Mesenchymal stem cell (in vitro differentiated cells and primary cell): Measurements from ENCODE around the gene DUSP18.
A peak's percentile ranks its signal among the peaks of the same experiment; 100 is the strongest.

Source experiments
- DNase-seq: peaks from one replicate; pipeline ENCODE4 v3.0.0-alpha.2; 2013
- H2AFZ ChIP-seq: one replicate; pipeline ENCODE4 v1.6.1; 2013; ENCODE audit warnings: low read depth, mild to moderate bottlenecking, control low read depth, inconsistent platforms, low read length, moderate library complexity
- H2AK5ac ChIP-seq: 2 replicates; pipeline ENCODE4 v1.6.1; 2013; ENCODE audit warnings: low read length, moderate library complexity, mild to moderate bottlenecking, inconsistent platforms; ENCODE audit not compliant: severe bottlenecking
- H2BK120ac ChIP-seq: one replicate; pipeline ENCODE4 v1.6.1; 2013; ENCODE audit warnings: low read depth, mild to moderate bottlenecking, inconsistent platforms, low read length, moderate library complexity
- H2BK12ac ChIP-seq, 2 experiments: one replicate each; pipeline ENCODE4 v1.6.1; 2013; ENCODE audit warnings: inconsistent platforms in 2 of 2, low read length in 2 of 2, mild to moderate bottlenecking in 2 of 2, moderate library complexity in 2 of 2, control low read depth in 1 of 2
- H2BK15ac ChIP-seq: one replicate; pipeline ENCODE4 v1.6.1; 2013; ENCODE audit warnings: mild to moderate bottlenecking, low read depth, inconsistent platforms; ENCODE audit not compliant: poor library complexity, severe bottlenecking
- H2BK5ac ChIP-seq: 2 replicates; pipeline ENCODE4 v1.6.1; 2013; ENCODE audit warnings: low read depth, mild to moderate bottlenecking, low read length, control low read depth, inconsistent platforms; ENCODE audit not compliant: poor library complexity, severe bottlenecking
- H3K14ac ChIP-seq, 2 experiments: one replicate each; pipeline ENCODE4 v1.6.1; 2013; ENCODE audit warnings: inconsistent platforms in 2 of 2, low read length in 2 of 2, control low read depth in 1 of 2, mild to moderate bottlenecking in 1 of 2, moderate library complexity in 1 of 2
- H3K18ac ChIP-seq, 2 experiments: one replicate each; pipeline ENCODE4 v1.6.1; 2013; ENCODE audit warnings: inconsistent platforms in 2 of 2, low read length in 2 of 2, control low read depth in 1 of 2, low read depth in 1 of 2, mild to moderate bottlenecking in 1 of 2
- H3K23ac ChIP-seq, 2 experiments: one replicate each; pipeline ENCODE4 v1.6.1; 2013; ENCODE audit warnings: inconsistent platforms in 2 of 2, low read length in 2 of 2, mild to moderate bottlenecking in 2 of 2, moderate library complexity in 2 of 2, control low read depth in 1 of 2
- H3K27ac ChIP-seq: 2 replicates; pipeline ENCODE4 v1.5.1; 2013; ENCODE audit warnings: mild to moderate bottlenecking, moderate library complexity, low read length, control low read depth, inconsistent platforms; ENCODE audit not compliant: poor library complexity, severe bottlenecking
- H3K27me3 ChIP-seq, 2 experiments: 2 replicates each; pipeline versions ENCODE4 v1.6.1 to v1.7.0; 2013; ENCODE audit warnings: low read length in 2 of 2, mild to moderate bottlenecking in 2 of 2, moderate library complexity in 2 of 2, control low read depth in 1 of 2, inconsistent platforms in 1 of 2; ENCODE audit not compliant: control insufficient read depth in 1 of 2, insufficient read depth in 1 of 2
- H3K36me3 ChIP-seq, 2 experiments: 2 replicates each; pipeline versions ENCODE4 v1.6.1 to v1.7.0; 2013; ENCODE audit warnings: low read length in 2 of 2, control low read depth in 1 of 2, inconsistent platforms in 1 of 2, low read depth in 1 of 2, mild to moderate bottlenecking in 1 of 2; ENCODE audit not compliant: insufficient read depth in 2 of 2, control insufficient read depth in 1 of 2
- H3K4ac ChIP-seq, 2 experiments: one replicate each; pipeline ENCODE4 v1.6.1; 2013; ENCODE audit warnings: inconsistent platforms in 2 of 2, low read length in 2 of 2, mild to moderate bottlenecking in 2 of 2, moderate library complexity in 2 of 2, control low read depth in 1 of 2, low read depth in 1 of 2
- H3K4me1 ChIP-seq: 2 replicates; pipeline ENCODE4 v1.6.1; 2013; ENCODE audit warnings: low read depth, low read length, control low read depth; ENCODE audit not compliant: control insufficient read depth, insufficient read depth
- H3K4me2 ChIP-seq: 2 replicates; pipeline ENCODE4 v1.6.1; 2013; ENCODE audit warnings: low read length, mild to moderate bottlenecking, inconsistent platforms; ENCODE audit not compliant: poor library complexity, severe bottlenecking
- H3K4me3 ChIP-seq, 2 experiments: 2 replicates each; pipeline versions ENCODE4 v1.5.1 to v1.7.0; 2013; ENCODE audit warnings: low read length in 2 of 2, mild to moderate bottlenecking in 2 of 2, control low read depth in 1 of 2, low read depth in 1 of 2; ENCODE audit not compliant: insufficient read depth in 1 of 2
- H3K79me1 ChIP-seq: replicated peaks from 2 replicates; pipeline ENCODE4 v1.6.1; 2013; ENCODE audit warnings: mild to moderate bottlenecking, control low read depth, low read length, inconsistent platforms; ENCODE audit not compliant: poor library complexity, severe bottlenecking
- H3K9ac ChIP-seq: 2 replicates; pipeline ENCODE4 v1.7.0; 2013; ENCODE audit warnings: mild to moderate bottlenecking, low read length, moderate library complexity
- H3K9me3 ChIP-seq: 2 replicates; pipeline ENCODE4 v1.7.0; 2013; ENCODE audit warnings: mild to moderate bottlenecking, low read length; ENCODE audit not compliant: control insufficient read depth
- H4K8ac ChIP-seq: one replicate; pipeline ENCODE4 v1.6.1; 2013; ENCODE audit warnings: inconsistent platforms, mild to moderate bottlenecking, low read length, moderate library complexity
- H4K91ac ChIP-seq: one replicate; pipeline ENCODE4 v1.6.1; 2013; ENCODE audit warnings: mild to moderate bottlenecking, low read length, inconsistent platforms
- WGBS: methylation state at CpG from one replicate; pipeline ENCODE4 v1.1.7; 2013; ENCODE audit warnings: mixed read lengths; 5-methylcytosine and 5-hydroxymethylcytosine counted together

Gene DUSP18

DNA sequence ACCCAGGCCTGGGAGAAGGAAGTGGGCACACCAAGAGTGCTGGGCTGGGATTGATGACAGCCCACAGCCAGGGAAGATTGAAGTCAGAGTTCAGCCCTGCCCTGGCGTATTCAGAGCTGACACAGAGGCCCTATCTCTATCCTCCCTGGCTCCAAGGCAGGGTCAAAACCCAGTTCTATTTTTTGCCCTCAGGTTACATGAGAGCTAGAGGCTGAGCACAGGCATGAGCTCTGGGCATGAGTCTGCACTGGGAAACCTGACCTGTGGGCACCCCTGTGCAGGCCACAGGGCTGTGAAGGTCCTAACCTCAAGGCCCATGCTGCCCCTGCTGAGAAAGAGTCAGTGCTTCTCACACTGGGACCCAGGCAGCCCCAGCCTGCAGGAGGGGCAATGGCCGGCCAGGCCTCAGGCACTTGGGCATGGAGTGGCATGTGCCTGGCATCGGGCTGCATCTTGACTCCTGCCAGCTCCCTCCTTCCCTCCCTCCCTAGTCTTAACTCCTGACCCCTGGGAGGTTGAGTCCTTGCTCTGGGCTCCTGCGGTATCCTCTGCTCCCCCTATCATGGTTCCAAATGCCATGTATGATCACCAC is 26.7 kb downstream of the DUSP18 start:
- H3K18ac ChIP-seq, result no peak overlapping the region
- no peak for DNase-seq
- peaks cover 22% of the 10 kb centered on the region for H3K4me1 ChIP-seq
- H3K9me3 ChIP-seq, result no peaks in the 10 kb centered on the region
- H3K14ac ChIP-seq, result no peak overlapping the region
- no peak overlapping the region for H2BK5ac ChIP-seq
- peak overlapping the region; percentile 62 for H4K91ac ChIP-seq
- H3K36me3 ChIP-seq, result peaks cover 5 to 7% of the 10 kb centered on the region in 2 experiments
- no peak overlapping the region for H3K4me2 ChIP-seq
- H2BK12ac ChIP-seq, result no peak overlapping the region
- H3K27ac ChIP-seq, result no peak overlapping the region
- no peak overlapping the region for H3K9ac ChIP-seq
- peaks cover 26% of the 10 kb centered on the region for H3K79me1 ChIP-seq
- WGBS, result 100% methylated on average over 4 of the region's 4 CpGs
- H3K4ac ChIP-seq, result no peak overlapping the region
- no peak overlapping the region for H2AFZ ChIP-seq
- H2BK120ac ChIP-seq, result no peak overlapping the region
- H2AK5ac ChIP-seq, result no peak overlapping the region
- no peak overlapping the region for H3K23ac ChIP-seq
- no peaks in the 10 kb centered on the region for H3K27me3 ChIP-seq
- no peak overlapping the region for H2BK15ac ChIP-seq
- no peak overlapping the region for H4K8ac ChIP-seq
- H3K4me3 ChIP-seq, result peak overlapping the region in 1 of 2 experiments; percentile 28

DNA sequence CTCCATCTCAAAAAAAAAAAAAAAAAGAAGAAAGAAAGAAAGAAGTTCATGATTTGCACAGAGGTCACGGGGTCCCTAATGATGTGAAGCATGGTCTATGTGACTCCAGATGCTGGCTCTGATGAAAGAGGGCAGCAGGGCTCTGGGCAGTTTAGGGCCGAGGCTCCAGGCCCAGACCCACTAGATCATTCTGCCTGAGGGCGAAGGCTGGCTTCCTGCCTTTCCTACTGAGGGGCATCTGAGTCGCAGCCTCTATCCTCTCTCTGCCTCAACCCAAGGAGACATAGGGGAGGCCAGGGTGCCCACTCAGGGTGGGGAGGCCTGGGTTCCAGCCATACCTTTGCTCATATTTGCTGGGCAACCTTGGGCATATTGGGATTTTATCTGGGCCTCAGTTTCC is 27.3 kb downstream of the DUSP18 start:
- Histone ChIP-seq H3K79me1 (peaks cover 26% of the 10 kb centered on the region), H2BK5ac (no peak overlapping the region), H2BK15ac (no peak overlapping the region), H3K27me3 (no peaks in the 10 kb centered on the region), H3K23ac (no peak overlapping the region), H3K27ac (no peak overlapping the region), H2BK12ac (no peak overlapping the region), H2AFZ (no peak overlapping the region), H3K4me1 (peaks cover 26% of the 10 kb centered on the region), H2AK5ac (no peak overlapping the region), H3K9me3 (no peaks in the 10 kb centered on the region), H3K36me3 (peaks cover 5 to 7% of the 10 kb centered on the region in 2 experiments), H2BK120ac (no peak overlapping the region), H3K4me2 (no peak overlapping the region), H4K91ac (no peak overlapping the region), H3K4ac (no peak overlapping the region), H4K8ac (no peak overlapping the region), H3K18ac (no peak overlapping the region), H3K14ac (no peak overlapping the region), H3K9ac (no peak overlapping the region), H3K4me3 (peak overlapping the region in 1 of 2 experiments; percentile 28)
- 85% methylated on average over 4 of the region's 4 CpGs for WGBS
- DNase-seq, result no peak

DNA sequence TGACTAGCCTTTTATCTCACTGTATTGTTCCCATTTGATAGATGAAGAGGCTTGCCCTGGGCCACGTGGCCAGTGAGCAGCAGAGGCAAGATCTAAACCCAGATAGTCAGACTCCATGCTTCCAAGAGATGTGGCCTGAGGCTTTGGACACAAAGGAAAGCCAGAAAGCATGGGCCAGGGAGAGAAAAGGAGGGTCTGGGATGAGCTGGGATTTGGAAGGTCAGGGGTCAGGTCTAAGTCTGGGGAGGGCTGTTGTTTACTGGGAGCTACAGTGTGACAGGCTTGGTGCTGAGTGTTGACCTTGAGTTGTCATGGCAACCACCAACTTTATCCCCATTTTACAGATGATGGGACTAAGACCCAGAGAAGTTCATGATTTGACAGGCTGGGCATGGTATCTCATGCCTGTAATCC is 30.0 kb downstream of the DUSP18 start:
- Histone ChIP-seq H3K27me3 (no peaks in the 10 kb centered on the region), H2BK5ac (no peak overlapping the region), H4K91ac (no peak overlapping the region), H3K4me2 (no peak overlapping the region), H3K4me1 (peaks cover 36% of the 10 kb centered on the region), H3K79me1 (peaks cover 26% of the 10 kb centered on the region), H3K9me3 (no peaks in the 10 kb centered on the region), H2BK15ac (no peak overlapping the region), H2BK120ac (no peak overlapping the region), H3K27ac (no peak overlapping the region), H4K8ac (no peak overlapping the region), H3K4ac (no peak overlapping the region), H3K14ac (no peak overlapping the region), H3K18ac (no peak overlapping the region), H3K23ac (no peak overlapping the region), H3K36me3 (peaks cover 5 to 7% of the 10 kb centered on the region in 2 experiments), H2AFZ (no peak overlapping the region), H2AK5ac (no peak overlapping the region), H3K4me3 (peak overlapping the region in 1 of 2 experiments; percentile 91), H2BK12ac (no peak overlapping the region), H3K9ac (peak overlapping the region; percentile 92)
- WGBS, result 91% methylated on average over 1 of the region's 1 CpG
- no peak for DNase-seq

DNA sequence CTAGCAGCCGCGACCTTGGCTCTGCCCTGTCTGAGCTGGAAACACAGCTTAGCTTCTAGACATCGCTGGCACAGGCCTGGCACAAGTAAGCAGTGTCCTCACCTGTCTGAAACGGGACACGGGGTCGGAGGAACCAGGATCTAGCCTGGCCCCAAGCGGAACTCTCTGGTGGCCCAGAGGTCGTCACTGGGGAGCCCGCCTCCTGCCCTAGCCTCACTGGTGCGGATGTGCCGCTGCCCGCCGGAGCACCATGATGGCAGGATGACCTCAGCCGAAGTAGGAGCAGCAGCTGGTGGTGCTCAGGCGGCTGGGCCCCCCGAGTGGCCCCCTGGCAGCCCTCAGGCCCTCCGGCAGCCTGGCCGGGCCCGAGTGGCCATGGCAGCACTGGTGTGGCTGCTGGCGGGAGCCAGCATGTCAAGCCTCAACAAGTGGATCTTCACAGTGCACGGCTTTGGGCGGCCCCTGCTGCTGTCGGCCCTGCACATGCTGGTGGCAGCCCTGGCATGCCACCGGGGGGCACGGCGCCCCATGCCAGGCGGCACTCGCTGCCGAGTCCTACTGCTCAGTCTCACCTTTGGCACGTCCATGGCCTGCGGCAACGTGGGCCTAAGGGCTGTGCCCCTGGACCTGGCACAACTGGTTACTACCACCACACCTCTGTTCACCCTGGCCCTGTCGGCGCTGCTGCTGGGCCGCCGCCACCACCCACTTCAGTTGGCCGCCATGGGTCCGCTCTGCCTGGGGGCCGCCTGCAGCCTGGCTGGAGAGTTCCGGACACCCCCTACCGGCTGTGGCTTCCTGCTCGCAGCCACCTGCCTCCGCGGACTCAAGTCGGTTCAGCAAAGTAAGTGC is 31.2 kb downstream of the DUSP18 start:
- Histone ChIP-seq H2BK5ac (no peak overlapping the region), H3K9ac (peak overlapping the region; percentile 92), H4K8ac (peak overlapping the region; percentile 98), H3K4me3 (peak overlapping the region; percentile 71 to 91), H3K18ac (peak overlapping the region in 1 of 2 experiments; percentile 95), H3K36me3 (peaks cover 5 to 7% of the 10 kb centered on the region in 2 experiments), H3K23ac (peak overlapping the region; percentile 1 to 52), H2AK5ac (no peak overlapping the region), H3K79me1 (peaks cover 23% of the 10 kb centered on the region), H3K4ac (peak overlapping the region; percentile 77 to 91), H3K4me2 (peak overlapping the region; percentile 58), H3K27me3 (no peaks in the 10 kb centered on the region), H3K27ac (no peak overlapping the region), H3K14ac (peak overlapping the region in 1 of 2 experiments; percentile 97), H3K4me1 (peaks cover 36% of the 10 kb centered on the region), H3K9me3 (no peaks in the 10 kb centered on the region), H4K91ac (peak overlapping the region; percentile 86), H2BK15ac (no peak overlapping the region), H2BK120ac (no peak overlapping the region), H2BK12ac (peak overlapping the region in 1 of 2 experiments; percentile 56), H2AFZ (peak overlapping the region; percentile 94)
- peak; percentile 17 for DNase-seq
- 88% methylated on average over 45 of the region's 45 CpGs for WGBS
